Fibroblast of skin of left biceps (primary cell): ENCODE measurements around the gene MRPS25.

Experiments used
- DNase-seq, 2 experiments: peaks; one replicate each; pipeline ENCODE4 v3.0.0-alpha.2; 2013; ENCODE audit warnings: low read depth in 2 of 2

The MRPS25 gene

DNA sequence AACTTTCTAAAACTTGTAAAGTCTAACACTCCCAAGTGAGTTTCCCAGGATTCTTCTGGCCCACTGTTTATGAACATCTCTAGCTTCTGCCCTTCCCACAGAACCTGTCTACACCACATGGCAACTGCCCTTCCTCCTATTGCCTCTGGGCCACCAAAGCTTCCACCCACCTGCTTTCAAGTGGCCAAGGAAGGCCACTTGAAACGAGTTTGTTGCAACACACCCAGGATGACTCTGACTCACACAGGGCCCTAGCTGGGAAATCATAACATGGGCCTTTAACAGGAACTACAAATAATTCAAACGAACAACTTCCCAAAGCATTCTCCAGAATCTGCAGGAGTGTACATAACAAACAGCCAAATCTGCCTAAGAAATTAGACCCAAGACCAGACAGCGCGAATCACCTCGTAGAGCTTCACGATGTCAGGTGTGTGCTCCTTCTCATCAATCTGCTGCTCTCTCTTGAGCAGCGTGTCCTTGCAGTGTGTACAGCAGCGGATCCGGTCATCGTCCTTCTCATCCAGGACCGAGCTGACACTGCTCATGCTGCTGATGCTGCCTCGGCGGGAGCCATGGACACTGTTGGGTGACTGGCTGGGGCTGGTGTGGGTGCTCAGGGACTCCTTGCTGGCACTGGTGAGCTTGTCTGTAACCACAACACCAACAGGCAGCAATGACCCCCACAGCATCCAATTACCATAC is 17.0 kb upstream of the MRPS25 start:
- no peak for DNase-seq

GRCh38 chr3:15079091-15079490 is 14.0 kb upstream of the MRPS25 start:
- no peak for DNase-seq

DNA sequence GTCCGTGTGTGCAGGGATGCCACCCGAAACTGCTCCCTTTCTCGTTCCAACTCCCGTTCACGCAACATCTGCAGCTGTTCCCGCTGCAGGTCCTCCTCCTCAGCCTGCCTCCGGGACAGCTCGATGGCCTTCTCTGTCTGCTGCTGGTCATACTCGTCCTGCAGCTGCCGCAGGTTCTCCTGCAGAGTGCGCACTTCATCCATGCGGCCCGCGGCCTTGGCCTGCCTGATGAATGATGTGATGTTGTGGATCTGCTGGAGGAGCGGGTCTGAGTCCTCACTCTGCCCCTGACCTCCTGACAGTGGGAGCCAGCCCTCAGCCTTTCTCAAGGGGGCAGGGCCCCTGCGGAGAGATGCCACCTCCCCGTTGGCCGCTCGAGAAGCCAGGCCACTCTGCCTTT is 9.4 kb upstream of the MRPS25 start:
- no peak for DNase-seq

GRCh38 chr3:15071699-15072098 is 6.6 kb upstream of the MRPS25 start:
- no peak for DNase-seq

DNA sequence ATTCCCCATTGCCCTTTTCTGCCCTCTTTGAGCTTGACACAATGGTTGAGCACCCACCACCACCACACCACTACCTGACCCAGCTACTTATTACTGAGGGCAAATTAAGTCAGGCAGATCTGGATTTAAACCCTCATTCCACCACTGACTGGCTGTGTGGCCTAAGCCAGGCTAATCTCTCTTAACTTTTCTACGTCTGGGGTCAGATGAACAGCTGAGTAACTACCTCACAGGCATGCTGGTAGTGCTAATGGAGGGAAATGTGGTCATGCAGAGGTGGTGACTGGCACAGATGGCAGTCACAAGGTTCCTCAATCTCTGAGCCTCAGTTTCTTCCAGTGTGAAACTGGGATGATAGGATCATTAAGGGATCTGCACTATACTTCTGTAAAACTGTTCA is 4.3 kb upstream of the MRPS25 start:
- no peak for DNase-seq

- DNase-seq: no peak
These were observed 1.4 kb upstream of the MRPS25 start for GRCh38 chr3:15066467-15066866.

GRCh38 chr3:15065550-15066007 is 464 bp upstream of the MRPS25 start:
- no peak for DNase-seq

- no peak for DNase-seq
These were observed 748 bp downstream of the MRPS25 start for GRCh38 chr3:15064299-15064834.

GRCh38 chr3:15063656-15064286 is 1.3 kb downstream of the MRPS25 start:
- no peak for DNase-seq

DNA sequence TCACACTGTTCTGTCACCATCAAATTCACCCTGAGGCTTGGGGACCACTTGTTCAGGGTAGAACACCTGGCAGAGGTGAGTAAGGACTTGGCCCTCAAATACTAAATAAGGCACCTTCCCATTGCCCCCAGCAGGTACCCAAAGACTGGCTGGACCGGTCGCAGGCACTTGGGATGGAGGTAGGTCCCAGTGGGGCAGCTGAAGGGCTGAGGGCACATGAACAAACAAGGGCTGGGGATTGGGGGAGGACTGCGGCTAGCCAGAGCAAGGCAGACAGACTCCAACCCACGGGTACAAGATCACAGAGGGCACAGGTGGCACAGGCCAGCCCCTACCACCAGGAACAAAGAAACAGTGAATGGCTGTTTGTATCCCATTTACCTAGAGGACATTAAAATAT is 1.9 kb downstream of the MRPS25 start:
- DNase-seq: no peak

- DNase-seq: no peak
These were observed 5.1 kb downstream of the MRPS25 start for GRCh38 chr3:15060029-15060428.

DNA sequence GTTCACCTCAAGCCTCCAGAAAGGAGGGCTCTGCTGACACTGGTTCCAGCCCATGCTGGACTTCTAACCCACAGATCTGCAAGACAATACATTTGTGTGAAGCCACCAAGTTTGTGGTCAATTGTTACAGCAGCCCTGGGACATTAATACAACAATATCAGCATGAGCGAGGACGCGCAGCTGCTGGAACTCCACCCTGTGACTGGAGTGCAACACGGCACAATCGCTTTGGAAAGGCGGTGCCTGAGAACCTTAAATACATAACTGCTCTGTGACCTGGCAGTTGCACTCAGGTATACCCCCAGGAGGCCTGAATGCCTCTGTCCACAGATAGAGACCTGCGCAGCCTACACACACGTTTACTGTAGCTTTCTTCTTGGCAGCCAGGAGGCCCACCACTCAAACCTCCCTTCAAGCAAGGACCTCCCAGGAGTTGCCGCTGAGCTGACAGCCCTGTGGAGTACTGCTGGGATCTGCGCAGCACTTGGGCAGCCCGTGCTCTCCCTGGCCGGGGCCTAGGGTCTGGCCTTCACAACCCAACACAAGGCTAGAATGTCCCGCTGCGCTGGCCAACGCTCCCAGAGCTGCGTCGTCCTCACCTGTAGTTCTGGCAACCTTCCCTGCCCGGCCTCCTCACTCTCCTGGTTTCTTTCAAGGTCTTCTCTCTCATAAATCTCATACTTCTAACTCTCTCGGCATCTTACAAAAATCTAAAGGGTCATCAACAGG is 8.3 kb downstream of the MRPS25 start:
- no peak for DNase-seq

DNA sequence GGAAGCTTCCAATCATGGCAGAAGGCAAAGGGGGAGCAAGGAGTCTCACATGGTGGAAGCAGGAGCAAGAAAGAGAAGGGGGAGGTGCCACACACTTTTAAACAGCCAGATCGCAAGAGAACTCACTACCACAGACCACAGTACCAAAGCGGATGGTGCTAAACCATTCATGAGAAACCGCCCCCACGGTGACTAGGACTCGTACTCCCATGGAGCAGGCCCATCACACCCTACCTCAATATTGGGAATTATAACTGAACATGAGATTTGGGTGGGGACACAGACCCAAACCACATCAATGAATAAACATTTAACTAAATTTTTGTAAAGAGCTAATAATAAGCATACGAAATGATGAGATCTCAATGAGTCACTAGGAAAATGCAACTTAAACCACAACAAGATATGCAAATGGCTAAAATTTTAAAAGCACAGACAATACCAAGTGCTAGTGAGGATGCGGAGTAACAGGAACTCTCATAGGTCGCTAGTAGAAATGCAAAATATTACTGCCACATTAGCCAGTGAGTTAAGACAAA is 10.0 kb downstream of the MRPS25 start:
- DNase-seq: no peak

DNA sequence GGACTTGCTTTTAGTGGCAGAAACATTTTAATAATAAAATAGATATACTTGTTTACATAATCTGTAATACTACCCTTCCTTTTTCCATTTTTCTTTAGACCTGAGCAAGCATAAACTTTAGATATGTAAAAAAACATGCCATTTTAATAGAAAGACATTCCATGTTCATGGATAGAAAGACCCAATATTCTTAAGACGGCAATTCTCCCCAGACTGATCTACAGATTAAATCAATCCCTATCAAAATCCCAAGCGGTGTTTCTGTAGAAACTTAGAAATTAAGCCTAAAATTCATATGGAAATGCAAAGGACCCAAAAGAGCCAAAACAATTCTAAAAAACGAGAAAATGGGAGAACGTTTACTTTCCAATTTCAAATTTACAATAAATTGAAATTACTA is 11.6 kb downstream of the MRPS25 start:
- DNase-seq: no peak

DNA sequence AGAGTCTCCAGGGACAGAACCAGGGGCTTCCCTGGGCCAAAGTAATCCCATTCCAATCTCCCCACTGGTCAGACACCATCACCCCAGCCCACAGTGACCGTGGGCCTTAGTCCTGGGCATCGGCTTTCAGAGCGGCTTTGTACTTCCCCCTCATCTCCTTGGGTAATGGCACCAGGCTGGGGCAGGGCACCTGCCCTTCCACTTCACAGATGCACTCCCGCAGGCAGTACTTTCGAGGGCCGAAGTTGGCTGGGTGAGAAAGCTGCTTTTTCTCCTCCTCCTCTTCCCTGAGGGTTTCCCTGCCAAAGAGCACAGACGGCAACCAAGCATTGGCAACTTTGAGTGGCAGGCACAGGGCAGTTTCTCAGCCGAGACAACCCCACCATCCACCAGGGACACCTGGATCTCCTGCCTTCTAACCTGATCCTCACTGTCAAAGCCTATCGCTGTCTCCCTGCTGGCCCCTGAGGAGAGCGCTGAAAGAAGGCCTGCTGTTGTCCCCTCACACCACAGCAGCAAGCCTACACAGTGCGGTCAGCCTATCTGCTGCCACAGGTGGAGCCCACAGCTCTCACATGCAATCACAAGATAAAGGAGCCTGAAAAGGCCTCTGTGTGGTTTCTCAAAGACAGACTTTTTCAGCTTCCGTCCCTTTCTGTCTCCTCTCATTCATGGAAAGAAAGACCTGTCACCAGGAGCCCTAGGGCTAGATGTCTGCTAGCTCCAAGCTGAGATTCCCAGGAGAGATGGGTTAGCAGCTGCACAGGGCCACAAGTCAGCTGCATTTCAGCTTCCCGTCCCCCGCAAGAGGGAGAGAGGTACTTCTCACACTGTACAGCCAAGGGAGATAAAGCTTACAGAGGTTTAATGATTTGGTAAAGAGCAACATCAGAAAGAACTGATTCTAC is 12.5 kb downstream of the MRPS25 start:
- DNase-seq: no peak

DNA sequence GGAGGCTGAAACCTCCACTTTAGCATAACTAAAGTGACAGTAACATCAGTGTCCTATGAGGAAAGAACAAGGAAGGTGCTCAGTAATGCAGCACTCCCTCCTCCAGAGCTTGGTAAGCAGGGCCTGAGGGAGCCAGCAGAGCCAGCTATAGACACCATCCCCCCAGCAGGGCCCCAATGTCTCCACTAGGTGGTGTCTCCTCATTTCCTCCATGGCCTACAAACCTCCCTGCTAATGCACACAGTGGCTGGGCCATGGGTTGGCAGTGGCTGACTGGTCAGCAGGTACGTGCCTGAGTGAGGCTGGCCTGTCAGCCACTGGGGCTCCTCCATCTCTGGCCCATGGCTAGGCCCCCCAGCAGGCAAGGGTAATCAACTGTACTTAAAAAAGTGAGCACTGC is 13.6 kb downstream of the MRPS25 start:
- DNase-seq: no peak

DNA sequence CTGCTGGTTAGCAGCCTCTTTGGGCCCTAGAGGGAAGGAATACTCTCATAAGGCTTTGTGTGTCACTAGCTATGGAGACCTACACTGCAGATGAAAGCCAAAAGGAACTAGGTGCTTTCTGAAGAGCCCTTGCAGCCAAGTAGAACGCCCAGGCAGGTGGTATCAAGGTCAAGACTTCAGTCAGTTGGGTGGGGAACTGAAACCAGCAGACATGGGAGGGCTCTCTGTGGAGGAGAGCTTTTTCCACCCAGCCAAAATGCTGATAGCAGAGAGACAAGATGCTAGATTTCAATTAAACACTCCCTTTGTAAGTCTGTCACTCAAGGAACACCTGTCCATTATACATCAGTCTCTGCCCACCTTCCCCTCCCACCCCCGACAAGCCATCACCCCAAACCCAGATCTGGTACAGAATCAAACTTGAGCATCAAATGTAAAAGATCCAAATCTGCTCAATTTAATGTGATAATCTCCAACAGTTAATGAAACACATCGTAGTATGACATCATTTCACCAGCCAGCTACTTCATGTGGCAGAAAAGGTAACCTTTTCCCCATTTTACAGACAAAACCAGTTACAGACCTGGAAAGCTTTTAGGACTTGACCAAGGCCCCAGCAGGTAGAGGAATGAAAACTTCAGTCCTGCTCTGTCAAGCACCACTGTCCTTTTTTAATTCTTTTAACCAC is 14.6 kb downstream of the MRPS25 start:
- no peak for DNase-seq

GRCh38 chr3:15049584-15049983 is 15.5 kb downstream of the MRPS25 start:
- DNase-seq: no peak

GRCh38 chr3:15045667-15046066 is 19.4 kb downstream of the MRPS25 start:
- DNase-seq: no peak

DNA sequence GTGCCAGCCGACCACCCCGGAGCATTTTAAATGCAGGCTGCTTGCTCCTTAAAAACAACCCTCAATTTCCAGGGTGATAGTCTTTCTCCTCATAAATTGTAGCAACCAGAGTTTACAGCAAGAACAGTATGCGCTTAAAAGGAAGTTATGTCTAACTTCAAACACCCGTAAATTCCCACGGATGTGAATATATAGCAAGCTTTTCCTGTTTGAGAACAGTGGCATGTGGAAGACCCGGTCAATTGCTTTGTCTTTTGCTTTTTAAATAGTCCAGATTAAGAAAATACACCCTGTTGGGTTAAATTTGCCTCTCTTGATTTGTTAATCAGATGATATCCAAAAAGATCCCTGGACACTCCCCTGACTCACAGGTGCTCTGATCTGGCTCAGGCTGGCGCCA is 20.8 kb downstream of the MRPS25 start:
- no peak for DNase-seq
